HG03521 (cell line): Measurements from ENCODE around the gene NAP1L5.

ENCODE experiments used
- ATAC-seq: cut with Tn5 transposase; IDR thresholded peaks from one replicate; pipeline ENCODE4 v1.9.1; 2021; ENCODE audit warnings: mild to moderate bottlenecking, moderate library complexity; ENCODE audit not compliant: unreplicated experiment

The NAP1L5 gene

GRCh38 chr4:88697588-88698329 lies at the start of gene NAP1L5:
Gene NAP1L5, minus strand, starts transcription at chr4:88697829. Its CDS starts 75 bp downstream, at chr4:88697754.
- ATAC-seq: peak; percentile 96

- ATAC-seq: no peak
These were observed 49.7 kb upstream of the NAP1L5 start for GRCh38 chr4:88747351-88747750.

DNA sequence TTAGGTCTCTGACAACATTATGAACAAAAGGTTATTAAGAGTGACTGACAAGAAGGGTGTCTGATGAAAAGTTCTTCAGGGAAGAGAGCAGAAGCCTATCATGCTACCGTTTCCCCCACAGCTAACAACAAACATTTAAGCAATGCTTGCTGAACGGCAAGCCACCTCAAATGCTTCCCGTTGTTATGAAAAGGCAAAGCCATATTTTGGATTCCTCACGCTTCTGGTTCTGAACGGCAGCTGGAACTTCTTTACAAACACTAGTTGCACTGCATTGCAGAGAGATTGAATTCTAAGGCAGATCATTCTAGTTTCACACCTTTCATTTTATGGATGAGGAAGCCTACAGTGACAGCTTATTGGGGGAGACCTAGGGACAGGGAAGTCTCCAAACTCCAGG lies 48.6 kb upstream of the NAP1L5 start:
- ATAC-seq: no peak

DNA sequence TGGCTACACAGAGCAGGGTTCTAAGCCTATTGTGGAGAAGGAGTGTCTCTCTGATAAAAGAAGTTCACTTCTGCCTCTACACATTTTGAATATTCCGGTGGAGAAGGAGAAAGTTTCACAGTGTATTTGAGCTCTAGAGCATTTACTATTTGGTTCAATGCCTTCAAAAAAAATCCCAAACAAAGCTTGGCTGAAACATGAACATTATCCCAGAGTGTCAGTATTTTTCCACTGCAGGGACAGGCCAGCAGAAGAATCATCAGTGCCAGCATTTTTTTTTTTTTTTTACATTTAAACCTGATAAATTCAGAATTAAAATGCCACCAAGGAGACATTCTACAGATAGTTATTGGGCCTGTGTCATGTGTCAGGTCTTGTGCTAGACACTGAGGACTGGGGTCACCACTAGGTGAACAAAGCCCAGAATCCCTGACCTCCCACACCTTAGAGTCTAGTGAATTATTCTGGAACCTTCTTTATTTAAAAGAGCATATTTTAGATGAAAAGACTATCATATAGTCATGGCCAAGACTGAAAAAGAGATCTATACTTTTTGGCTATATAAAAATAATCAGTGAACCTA lies 48.0 kb upstream of the NAP1L5 start:
- no peak for ATAC-seq

GRCh38 chr4:88745175-88745574 lies 47.5 kb upstream of the NAP1L5 start:
- ATAC-seq: no peak

GRCh38 chr4:88744609-88745008 lies 47.0 kb upstream of the NAP1L5 start:
- no peak for ATAC-seq

GRCh38 chr4:88743696-88744095 lies 46.1 kb upstream of the NAP1L5 start:
- ATAC-seq: no peak

DNA sequence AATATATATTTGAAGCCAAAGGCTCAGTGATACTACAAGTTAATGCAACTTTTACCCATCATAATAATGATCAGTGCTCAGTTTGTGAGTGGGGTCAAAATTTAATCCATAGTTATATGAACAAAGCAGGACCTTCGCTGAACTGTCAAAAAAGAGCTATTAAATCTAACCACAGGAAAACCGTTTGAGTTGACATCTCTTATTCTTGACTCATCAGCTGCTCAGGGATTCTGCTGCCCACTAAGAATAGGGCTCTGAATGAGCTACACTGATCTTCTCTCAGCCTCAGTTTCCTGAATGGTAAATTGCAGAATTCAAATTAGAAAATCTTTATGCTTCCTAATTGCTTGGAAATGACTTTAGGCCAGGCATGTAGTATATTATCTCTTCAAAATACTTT lies 44.9 kb upstream of the NAP1L5 start:
- ATAC-seq: no peak

GRCh38 chr4:88738180-88738579 lies 40.6 kb upstream of the NAP1L5 start:
- no peak for ATAC-seq

DNA sequence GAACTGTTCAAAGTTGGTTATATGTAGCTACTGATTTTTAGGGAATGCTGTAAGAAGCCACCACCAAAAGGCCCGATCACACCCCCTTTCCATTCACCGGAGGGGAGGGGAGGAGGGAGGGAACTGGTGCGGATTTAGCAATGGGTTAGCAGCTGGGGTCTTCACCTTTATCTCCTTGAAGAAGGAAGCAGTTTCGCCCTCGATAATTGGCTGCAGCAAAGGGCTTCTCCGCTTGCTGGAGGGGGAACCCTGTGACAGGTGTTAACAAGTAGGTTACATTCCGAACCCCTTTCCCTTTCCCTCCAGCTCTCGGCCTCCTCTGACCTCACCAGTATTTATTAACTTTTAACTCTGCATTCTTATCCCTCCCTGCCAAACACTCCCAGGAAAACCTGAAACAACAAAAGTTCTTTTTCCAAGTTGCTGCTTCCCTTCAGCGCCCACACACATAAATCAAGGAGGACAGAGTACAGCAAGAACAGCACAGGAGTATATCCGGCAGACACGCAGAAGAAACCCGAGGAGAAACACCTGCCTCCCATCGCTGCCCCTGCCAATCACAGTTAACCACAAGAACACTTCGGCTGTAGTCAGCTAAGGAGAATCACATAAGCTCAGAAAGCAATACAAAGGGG lies 39.8 kb upstream of the NAP1L5 start:
- peak; percentile 73 for ATAC-seq

DNA sequence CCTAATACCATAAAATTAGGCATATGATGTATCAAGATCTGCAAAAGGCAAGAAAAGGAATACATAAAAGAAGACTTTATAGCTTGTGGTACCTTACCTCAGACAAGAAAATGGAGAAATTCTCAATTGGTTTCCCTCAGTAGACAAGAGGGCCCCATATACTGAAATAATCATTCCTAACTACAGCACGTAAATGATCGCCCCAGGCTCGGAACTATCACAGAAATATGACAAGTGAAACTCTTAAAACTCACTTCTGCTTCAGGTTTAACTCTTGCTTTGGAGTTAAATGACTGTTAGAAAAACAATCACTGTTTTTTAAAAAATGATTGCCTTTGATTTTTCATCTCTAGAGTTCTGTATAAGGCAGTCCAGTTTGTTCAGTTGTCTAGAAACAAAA lies 38.6 kb upstream of the NAP1L5 start:
- no peak for ATAC-seq

DNA sequence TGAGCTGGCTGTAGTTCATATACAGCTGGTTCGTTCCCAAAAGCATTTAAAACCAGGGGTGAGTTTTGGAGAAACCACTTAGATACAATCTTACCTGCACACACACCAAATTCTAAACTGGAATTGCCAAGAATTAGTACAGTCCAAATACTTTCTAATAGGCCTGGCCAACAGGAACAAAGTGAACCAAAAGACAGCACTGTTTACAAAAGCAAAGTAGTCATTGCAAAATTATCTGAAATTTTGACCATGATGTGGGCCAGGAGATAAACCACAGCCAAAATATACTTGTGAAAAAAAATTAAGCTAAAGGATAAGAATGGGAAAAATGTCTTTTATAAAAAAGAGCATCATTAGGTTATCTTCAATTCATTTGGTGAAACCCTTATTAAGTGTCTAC lies 37.9 kb upstream of the NAP1L5 start:
- ATAC-seq: no peak

- ATAC-seq: no peak
These were observed 36.8 kb upstream of the NAP1L5 start for GRCh38 chr4:88734403-88734949.

DNA sequence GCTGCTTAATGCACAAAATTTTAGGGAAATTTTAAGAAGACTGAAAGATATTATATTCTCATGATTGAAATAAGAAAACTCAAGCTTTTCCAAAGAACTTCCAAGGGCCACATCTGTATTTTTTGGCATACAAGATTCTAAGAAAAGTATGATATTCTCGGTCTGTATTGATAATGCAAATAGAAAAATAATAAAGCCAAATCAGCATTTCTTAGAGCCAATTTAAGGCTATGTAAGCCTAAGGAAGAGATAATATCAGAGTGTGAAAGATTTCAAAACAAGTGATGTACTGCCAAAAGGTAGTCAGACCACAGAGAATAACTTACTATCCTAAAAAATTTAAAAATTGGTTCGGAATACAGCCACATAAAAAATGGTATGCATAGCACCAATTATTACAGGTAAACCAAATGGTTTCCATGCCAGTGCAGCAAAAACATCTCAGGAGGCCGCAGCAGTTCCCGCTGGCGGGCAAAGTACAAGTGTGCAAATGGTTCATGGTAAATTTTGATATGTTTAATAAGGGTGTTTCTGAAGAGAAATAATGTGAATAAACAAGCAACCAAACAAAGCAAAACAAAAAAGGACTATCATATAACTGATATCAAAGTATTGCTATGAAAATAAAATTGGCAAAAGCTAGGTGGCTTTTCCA lies 35.2 kb upstream of the NAP1L5 start:
- ATAC-seq: no peak

DNA sequence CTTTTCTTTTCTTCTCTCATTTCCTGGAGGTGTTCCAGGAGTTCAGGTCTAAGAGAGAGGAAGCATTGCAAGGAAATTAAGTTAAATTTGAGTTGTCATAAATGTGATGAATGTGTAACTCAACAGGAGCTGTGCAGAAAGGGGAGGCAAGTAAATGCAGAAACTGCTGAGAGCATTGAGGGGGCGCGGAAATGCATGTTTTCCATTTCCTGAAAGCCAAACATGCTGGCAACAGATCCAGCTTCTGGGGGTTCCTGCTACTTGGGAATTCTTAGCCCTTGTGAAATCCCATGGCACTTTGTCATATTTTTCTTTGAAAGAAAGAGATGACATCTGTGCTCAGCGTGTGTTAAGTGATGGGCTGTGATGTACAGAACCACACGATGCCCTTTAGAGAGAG lies 33.8 kb upstream of the NAP1L5 start:
- ATAC-seq: no peak

- no peak for ATAC-seq
These were observed 33.2 kb upstream of the NAP1L5 start for GRCh38 chr4:88730811-88731210.

- ATAC-seq: no peak
These were observed 31.6 kb upstream of the NAP1L5 start for GRCh38 chr4:88729146-88729760.

- ATAC-seq: no peak
These were observed 30.5 kb upstream of the NAP1L5 start for GRCh38 chr4:88728146-88728545.

DNA sequence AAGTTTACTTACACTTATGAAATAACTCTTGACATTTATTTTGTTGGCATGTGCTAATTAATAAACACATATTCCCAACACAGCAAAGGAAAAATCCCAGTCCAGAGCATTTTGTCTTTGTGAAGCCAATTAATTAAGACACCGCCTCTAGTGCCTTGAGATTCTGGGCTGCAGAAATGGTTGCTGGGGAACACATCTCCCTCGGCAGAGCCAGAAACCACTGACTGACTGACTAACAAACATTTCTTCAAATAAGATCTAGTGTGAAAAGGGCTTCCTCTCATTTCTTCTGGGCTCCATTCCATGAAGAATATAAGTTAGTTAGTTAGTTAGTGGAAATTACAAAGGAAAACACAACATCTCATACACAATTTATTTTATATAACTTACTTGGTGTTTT lies 28.4 kb upstream of the NAP1L5 start:
- ATAC-seq: no peak

DNA sequence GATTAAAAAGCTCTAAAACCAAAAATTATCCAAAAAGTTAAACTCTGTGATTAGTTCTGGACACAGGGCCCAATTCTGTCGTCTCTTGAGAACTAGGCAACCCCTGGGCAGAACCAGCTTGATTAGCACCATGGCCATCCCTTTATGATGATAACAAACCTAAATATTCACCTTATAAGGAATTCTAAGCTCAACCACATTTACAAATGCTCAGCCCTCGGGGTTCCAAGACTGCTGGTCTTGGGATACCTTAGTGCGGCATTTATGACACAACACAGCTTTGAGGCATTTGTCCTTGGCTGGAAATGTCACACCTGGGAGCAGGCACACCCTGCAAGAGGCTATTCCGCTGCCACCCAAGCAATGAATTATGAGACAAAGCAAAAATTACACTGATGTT lies 27.5 kb upstream of the NAP1L5 start:
- ATAC-seq: no peak

DNA sequence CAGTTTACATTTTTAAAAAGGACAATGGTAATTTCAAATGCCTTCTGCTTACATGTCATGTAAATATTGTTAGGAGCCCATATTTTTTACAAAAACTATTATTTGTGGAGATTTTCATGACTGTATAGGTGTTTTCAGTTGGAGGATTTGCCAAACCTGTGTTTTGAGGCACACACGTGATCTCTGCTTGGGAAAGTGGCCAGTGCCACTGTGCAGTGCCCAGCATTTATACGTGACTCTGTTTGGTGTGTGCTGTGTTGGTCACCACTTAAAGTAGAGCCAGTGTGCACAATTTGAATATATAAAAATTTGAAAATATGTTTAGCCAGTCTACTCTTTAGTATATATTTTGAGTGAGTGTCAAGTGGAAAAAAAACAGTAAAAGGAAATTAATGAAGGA lies 26.8 kb upstream of the NAP1L5 start:
- no peak for ATAC-seq
